Measurements from ENCODE around the gene USP3.

DNA sequence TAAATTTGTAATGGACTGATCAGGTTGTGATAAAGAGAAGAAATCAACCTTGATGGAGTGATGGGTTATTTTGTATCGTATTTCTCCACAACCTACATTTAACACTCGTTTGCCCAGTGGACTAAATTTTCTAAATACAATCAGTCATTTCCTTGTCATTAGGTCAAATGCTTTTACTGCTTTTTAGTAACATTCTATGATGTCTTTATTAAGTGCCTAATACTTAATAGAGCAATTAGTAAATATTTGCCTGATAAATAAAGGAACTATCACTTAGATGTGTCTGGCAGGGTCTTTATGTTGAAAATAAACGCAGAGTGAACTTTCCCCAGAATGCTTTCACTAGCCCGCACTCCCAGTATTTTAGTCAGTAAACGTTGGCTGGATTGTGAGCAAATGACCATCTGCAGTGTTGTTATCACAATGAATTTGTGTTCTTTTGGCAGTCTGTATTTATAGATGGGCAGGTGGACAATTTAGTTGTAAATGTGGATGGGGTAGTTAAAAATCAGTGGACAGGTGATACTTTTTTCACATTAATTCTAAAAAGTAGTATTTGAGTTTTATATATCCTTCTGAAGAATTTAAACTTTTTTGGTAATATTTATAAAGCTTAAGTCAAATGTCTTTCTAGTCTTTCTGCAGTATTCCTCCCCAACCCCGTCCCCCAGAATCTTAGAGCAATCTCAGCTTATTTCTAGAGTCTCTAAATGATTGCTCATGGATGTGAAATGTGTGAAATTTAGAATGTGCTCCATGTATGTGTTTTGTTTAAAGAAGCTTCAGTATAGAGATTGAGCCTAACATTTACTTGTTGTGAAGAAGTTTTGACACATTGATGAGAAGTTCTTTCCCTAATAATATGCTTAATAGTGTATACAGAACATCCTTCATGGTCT is 4.9 kb downstream of the USP3 start:
- TF ChIP-seq, protein P1, sequence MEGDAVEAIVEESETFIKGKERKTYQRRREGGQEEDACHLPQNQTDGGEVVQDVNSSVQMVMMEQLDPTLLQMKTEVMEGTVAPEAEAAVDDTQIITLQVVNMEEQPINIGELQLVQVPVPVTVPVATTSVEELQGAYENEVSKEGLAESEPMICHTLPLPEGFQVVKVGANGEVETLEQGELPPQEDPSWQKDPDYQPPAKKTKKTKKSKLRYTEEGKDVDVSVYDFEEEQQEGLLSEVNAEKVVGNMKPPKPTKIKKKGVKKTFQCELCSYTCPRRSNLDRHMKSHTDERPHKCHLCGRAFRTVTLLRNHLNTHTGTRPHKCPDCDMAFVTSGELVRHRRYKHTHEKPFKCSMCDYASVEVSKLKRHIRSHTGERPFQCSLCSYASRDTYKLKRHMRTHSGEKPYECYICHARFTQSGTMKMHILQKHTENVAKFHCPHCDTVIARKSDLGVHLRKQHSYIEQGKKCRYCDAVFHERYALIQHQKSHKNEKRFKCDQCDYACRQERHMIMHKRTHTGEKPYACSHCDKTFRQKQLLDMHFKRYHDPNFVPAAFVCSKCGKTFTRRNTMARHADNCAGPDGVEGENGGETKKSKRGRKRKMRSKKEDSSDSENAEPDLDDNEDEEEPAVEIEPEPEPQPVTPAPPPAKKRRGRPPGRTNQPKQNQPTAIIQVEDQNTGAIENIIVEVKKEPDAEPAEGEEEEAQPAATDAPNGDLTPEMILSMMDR (IDR thresholded peaks at IDR 0.05) = no peak
- TF ChIP-seq POLR2A (IDR thresholded peaks at IDR 0.05) (no peak), POLR2AphosphoS5 (IDR thresholded peaks at IDR 0.05) (no peak)
